DOHH2 (cell line): ENCODE measurements around the gene C17orf114.

Source experiments
- H3F3A ChIP-seq: fragments of 200-600 bp; sonication (generic), shearing (Covaris generic); 2 replicates; pipeline ENCODE4 v1.6.0; 2016; ENCODE audit warnings: antibody characterized with exemption, mild to moderate bottlenecking; ENCODE audit not compliant: control insufficient read depth, insufficient read depth
- H3K27ac ChIP-seq: fragments of 200-600 bp; sonication (generic); 2 replicates; pipeline ENCODE4 v1.5.1; 2014; ENCODE audit warnings: low read depth, mild to moderate bottlenecking, low read length, moderate library complexity
- H3K27me3 ChIP-seq: fragments of 200-600 bp; sonication (generic); 2 replicates; pipeline ENCODE4 v1.6.1; 2014; ENCODE audit warnings: mild to moderate bottlenecking, low read length, mixed read lengths; ENCODE audit not compliant: control insufficient read depth
- H3K36me3 ChIP-seq: fragments of 200-600 bp; sonication (generic); 2 replicates; pipeline ENCODE4 v1.6.1; 2014; ENCODE audit warnings: mild to moderate bottlenecking, low read length, moderate library complexity, mixed read lengths; ENCODE audit not compliant: control insufficient read depth
- H3K4me1 ChIP-seq: fragments of 200-600 bp; sonication (generic); 2 replicates; pipeline ENCODE4 v1.6.1; 2014; ENCODE audit warnings: mild to moderate bottlenecking, low read length, mixed read lengths; ENCODE audit not compliant: control insufficient read depth
- H3K4me2 ChIP-seq: fragments of 200-600 bp; sonication (generic); 2 replicates; pipeline ENCODE4 v1.6.0; 2014; ENCODE audit warnings: mild to moderate bottlenecking, low read length, moderate library complexity
- H3K4me3 ChIP-seq: fragments of 200-600 bp; sonication (generic); 2 replicates; pipeline ENCODE4 v1.5.1; 2014; ENCODE audit warnings: mild to moderate bottlenecking, low read length, mixed read lengths
- H3K79me2 ChIP-seq: fragments of 200-600 bp; sonication (generic); 2 replicates; pipeline ENCODE4 v1.6.1; 2014; ENCODE audit warnings: mild to moderate bottlenecking, low read length, mixed read lengths; ENCODE audit not compliant: control insufficient read depth
- H3K9me2 ChIP-seq: fragments of 200-600 bp; sonication (generic); replicated peaks from 2 replicates; pipeline ENCODE4 v1.6.1; 2014; ENCODE audit warnings: mild to moderate bottlenecking, low read length, mixed read lengths; ENCODE audit not compliant: control insufficient read depth
- H3K9me3 ChIP-seq: fragments of 200-600 bp; sonication (generic); 2 replicates; pipeline ENCODE4 v1.6.1; 2014; ENCODE audit warnings: antibody characterized with exemption, low read length, mixed read lengths; ENCODE audit not compliant: control insufficient read depth, insufficient read depth
- H4K20me1 ChIP-seq: fragments of 200-600 bp; sonication (generic); 2 replicates; pipeline ENCODE4 v1.6.0; 2014; ENCODE audit warnings: low read depth, mild to moderate bottlenecking, antibody characterized with exemption, low read length, moderate library complexity; ENCODE audit not compliant: control insufficient read depth, insufficient read depth
- CTCF ChIP-seq: fragments of 200-600 bp; sonication (generic); IDR thresholded peaks from one replicate; pipeline ENCODE4 v1.5.1; 2014; ENCODE audit warnings: antibody characterized with exemption, mild to moderate bottlenecking, low read depth, low read length; ENCODE audit not compliant: poor library complexity, severe bottlenecking
- EZH2phosphoT487 ChIP-seq: fragments of 200-600 bp; sonication (generic); IDR thresholded peaks from 2 replicates; pipeline ENCODE4 v1.6.1; 2017; ENCODE audit warnings: borderline replicate concordance, mild to moderate bottlenecking, antibody characterized with exemption, low read length, moderate library complexity, mixed read lengths

The C17orf114 gene

GRCh38 chr17:4796552-4796920 lies 5.6 kb downstream of the C17orf114 start:
- Histone ChIP-seq H3K36me3 (peaks cover 17% of the 10 kb centered on the region), H3K9me3 (no peaks in the 10 kb centered on the region), H3F3A (no peaks in the 10 kb centered on the region), H3K27me3 (peaks cover 4% of the 10 kb centered on the region; the same call in 1 of the 2 replicates), H3K9me2 (no peaks in the 10 kb centered on the region), H3K4me3 (peak overlapping the region; percentile 86), H3K79me2 (peaks cover 17% of the 10 kb centered on the region), H3K27ac (peak overlapping the region; percentile 15), H4K20me1 (no peaks in the 10 kb centered on the region), H3K4me1 (peaks cover 14% of the 10 kb centered on the region), H3K4me2 (peak overlapping the region; percentile 61)
- TF ChIP-seq CTCF (no peak), EZH2phosphoT487 (no peak)

GRCh38 chr17:4795168-4795567 lies 7.0 kb downstream of the C17orf114 start:
- Histone ChIP-seq H3K36me3 (peaks cover 17% of the 10 kb centered on the region), H3K79me2 (peaks cover 17% of the 10 kb centered on the region), H3K4me2 (peak overlapping the region; percentile 61), H3K27me3 (peaks cover 4% of the 10 kb centered on the region; the same call in 1 of the 2 replicates), H3F3A (no peaks in the 10 kb centered on the region), H3K27ac (no peak overlapping the region), H3K4me1 (peaks cover 20% of the 10 kb centered on the region), H3K9me2 (no peaks in the 10 kb centered on the region), H3K4me3 (peak overlapping the region; percentile 86), H3K9me3 (no peaks in the 10 kb centered on the region), H4K20me1 (no peaks in the 10 kb centered on the region)
- TF ChIP-seq CTCF (no peak), EZH2phosphoT487 (no peak)

- Histone ChIP-seq H3K79me2 (no peaks in the 10 kb centered on the region), H4K20me1 (no peaks in the 10 kb centered on the region), H3K27ac (no peak overlapping the region), H3K27me3 (peaks cover 15% of the 10 kb centered on the region), H3K4me2 (peak overlapping the region; percentile 91), H3K36me3 (no peaks in the 10 kb centered on the region), H3K9me2 (no peaks in the 10 kb centered on the region), H3K4me3 (peak overlapping the region; percentile 78), H3K9me3 (no peaks in the 10 kb centered on the region), H3K4me1 (peaks cover 22% of the 10 kb centered on the region), H3F3A (peaks cover 4% of the 10 kb centered on the region; the same call in 1 of the 2 replicates)
- TF ChIP-seq CTCF: no peak
- TF ChIP-seq EZH2phosphoT487: no peak
Observed at GRCh38 chr17:4790705-4791088, 11.4 kb downstream of the C17orf114 start.
